Activated B cell treated with CpG ODN at 0.5 μM for 24 hours (primary cell): ENCODE data around the gene LECT2. TPM values are rescaled to one million over a fixed set of nuclear protein-coding genes. Genes with fewer than 3 reads are reported as not detected.

Experiments
- ATAC-seq: fragments of 200-7000 bp; cut with Tn5 transposase; one replicate; pipeline ENCODE4 v1.10.0; 2021; ENCODE audit warnings: low read depth, mild to moderate bottlenecking, moderate library complexity
- CTCF ChIA-PET: fragments of 350-600 bp; sonication (Branson Sonifier 250); formaldehyde crosslinking; loops from one replicate; lab custom pipeline; 2021; ENCODE audit warnings: antibody characterized with exemption; lab: Charles Lee
- POLR2A ChIA-PET: fragments of 350-600 bp; sonication (Branson Sonifier 250); formaldehyde crosslinking; loops from one replicate; lab custom pipeline; 2021; ENCODE audit warnings: antibody characterized with exemption; lab: Charles Lee
- DNase-seq: peaks from one replicate; pipeline ENCODE4 v3.0.0; 2022
- H3K27ac Mint-ChIP-seq: one replicate; pipeline ENCODE4 v1.8.0; 2020; ENCODE audit warnings: mixed read lengths
- H3K27me3 Mint-ChIP-seq: one replicate; pipeline ENCODE4 v1.8.0; 2021; ENCODE audit warnings: mixed read lengths
- H3K36me3 Mint-ChIP-seq: one replicate; pipeline ENCODE4 v1.8.0; 2021; ENCODE audit warnings: low read depth, mixed read lengths
- H3K4me1 Mint-ChIP-seq: one replicate; pipeline ENCODE4 v1.8.0; 2021; ENCODE audit warnings: mixed read lengths
- H3K4me3 Mint-ChIP-seq: one replicate; pipeline ENCODE4 v1.8.0; 2020; ENCODE audit warnings: mild to moderate bottlenecking, mixed read lengths
- H3K9me3 Mint-ChIP-seq: one replicate; pipeline ENCODE4 v1.8.0; 2020; ENCODE audit warnings: mixed read lengths
- intact Hi-C: fragments of 100-400 bp; cut with micrococcal nuclease; formaldehyde crosslinking; loops from one replicate; pipeline ENCODE4 v1.15.1; 2024
- total RNA-seq: library from RNA; stranded (reverse); gene quantifications from 2 replicates; pipeline ENCODE4 v1.2.3, GENCODE V29; 2022
- TF ChIP-seq, protein P1 (sequence below): fragments of 200-600 bp; IDR thresholded peaks from one replicate; pipeline ENCODE4 v1.8.0; 2022; ENCODE audit warnings: antibody characterized with exemption, mild to moderate bottlenecking

LECT2 gene
- total RNA-seq, 1 donor from 2014 or later, result not detected

GRCh38 chr5:135999406-136000139 lies 44.8 kb upstream of the LECT2 start:
- Mint-ChIP-seq H3K4me3 (no peak overlapping the region), H3K36me3 (no peaks in the 10 kb centered on the region), H3K27me3 (peaks cover 14% of the 10 kb centered on the region), H3K4me1 (no peaks in the 10 kb centered on the region), H3K9me3 (peaks cover 3% of the 10 kb centered on the region), H3K27ac (no peak overlapping the region)
- CTCF ChIA-PET, result no interaction called here
- POLR2A ChIA-PET, result no interaction called here
- intact Hi-C loops, result no loop called here
- TF ChIP-seq, protein P1, sequence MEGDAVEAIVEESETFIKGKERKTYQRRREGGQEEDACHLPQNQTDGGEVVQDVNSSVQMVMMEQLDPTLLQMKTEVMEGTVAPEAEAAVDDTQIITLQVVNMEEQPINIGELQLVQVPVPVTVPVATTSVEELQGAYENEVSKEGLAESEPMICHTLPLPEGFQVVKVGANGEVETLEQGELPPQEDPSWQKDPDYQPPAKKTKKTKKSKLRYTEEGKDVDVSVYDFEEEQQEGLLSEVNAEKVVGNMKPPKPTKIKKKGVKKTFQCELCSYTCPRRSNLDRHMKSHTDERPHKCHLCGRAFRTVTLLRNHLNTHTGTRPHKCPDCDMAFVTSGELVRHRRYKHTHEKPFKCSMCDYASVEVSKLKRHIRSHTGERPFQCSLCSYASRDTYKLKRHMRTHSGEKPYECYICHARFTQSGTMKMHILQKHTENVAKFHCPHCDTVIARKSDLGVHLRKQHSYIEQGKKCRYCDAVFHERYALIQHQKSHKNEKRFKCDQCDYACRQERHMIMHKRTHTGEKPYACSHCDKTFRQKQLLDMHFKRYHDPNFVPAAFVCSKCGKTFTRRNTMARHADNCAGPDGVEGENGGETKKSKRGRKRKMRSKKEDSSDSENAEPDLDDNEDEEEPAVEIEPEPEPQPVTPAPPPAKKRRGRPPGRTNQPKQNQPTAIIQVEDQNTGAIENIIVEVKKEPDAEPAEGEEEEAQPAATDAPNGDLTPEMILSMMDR, result no peak
- DNase-seq, result no peak
- ATAC-seq, result no peak

GRCh38 chr5:135998889-135999288 lies 44.1 kb upstream of the LECT2 start:
- TF ChIP-seq, protein P1, result no peak
- H3K9me3 Mint-ChIP-seq, result peaks cover 3% of the 10 kb centered on the region
- DNase-seq, result no peak
- ATAC-seq, result no peak
- ChIA-PET CTCF (no interaction called here), POLR2A (no interaction called here)
- H3K27ac Mint-ChIP-seq, result no peak overlapping the region
- intact Hi-C loops, result no loop called here
- no peak overlapping the region for H3K4me3 Mint-ChIP-seq
- peaks cover 18% of the 10 kb centered on the region for H3K27me3 Mint-ChIP-seq
- H3K4me1 Mint-ChIP-seq, result no peaks in the 10 kb centered on the region
- H3K36me3 Mint-ChIP-seq, result no peaks in the 10 kb centered on the region

DNA sequence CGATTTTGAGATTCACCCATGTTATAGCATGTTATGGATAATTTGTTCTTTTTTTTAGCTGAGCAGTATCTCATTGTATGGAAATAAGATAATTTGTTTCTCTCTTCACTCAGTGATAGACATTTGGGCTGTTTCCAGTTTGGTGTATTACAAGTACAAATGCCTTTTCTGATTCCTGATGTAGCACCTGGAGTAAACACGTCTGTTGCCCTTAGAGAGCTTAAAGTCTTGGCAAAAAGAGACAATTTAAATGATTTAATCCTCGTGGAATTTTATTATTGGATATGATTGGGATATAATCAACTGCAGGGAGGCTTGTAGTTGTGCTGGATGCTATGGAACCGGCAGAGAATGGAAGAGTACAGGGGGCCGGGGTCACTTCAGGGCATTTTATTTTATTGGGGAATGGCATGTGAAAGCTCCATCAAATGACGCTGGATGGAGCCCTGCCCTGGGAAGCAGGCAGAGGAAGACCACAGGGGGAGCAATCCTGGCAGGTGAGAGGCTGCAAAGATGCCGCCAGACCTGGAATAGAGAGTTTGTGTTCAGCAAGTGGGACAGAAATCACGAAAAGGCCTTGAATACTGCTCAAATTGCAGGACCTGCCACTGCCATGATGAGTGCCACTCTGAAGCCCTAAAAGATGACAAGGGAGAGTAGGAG lies 43.0 kb upstream of the LECT2 start:
- Mint-ChIP-seq H3K4me1 (no peaks in the 10 kb centered on the region), H3K27me3 (peaks cover 19% of the 10 kb centered on the region), H3K27ac (no peak overlapping the region), H3K4me3 (no peak overlapping the region), H3K9me3 (peaks cover 3% of the 10 kb centered on the region), H3K36me3 (no peaks in the 10 kb centered on the region)
- ChIA-PET POLR2A (no interaction called here), CTCF (no interaction called here)
- DNase-seq (no peak), ATAC-seq (no peak)
- intact Hi-C loops, result no loop called here
- TF ChIP-seq, protein P1, result no peak

- H3K27ac Mint-ChIP-seq, result no peak overlapping the region
- peaks cover 3% of the 10 kb centered on the region for H3K9me3 Mint-ChIP-seq
- H3K36me3 Mint-ChIP-seq, result no peaks in the 10 kb centered on the region
- intact Hi-C loops, result no loop called here
- ATAC-seq (no peak), DNase-seq (no peak)
- no peaks in the 10 kb centered on the region for H3K4me1 Mint-ChIP-seq
- ChIA-PET CTCF (no interaction called here), POLR2A (no interaction called here)
- TF ChIP-seq, protein P1, result no peak
- peaks cover 15% of the 10 kb centered on the region for H3K27me3 Mint-ChIP-seq
- no peak overlapping the region for H3K4me3 Mint-ChIP-seq
These were observed 41.8 kb upstream of the LECT2 start for GRCh38 chr5:135996611-135997010.

DNA sequence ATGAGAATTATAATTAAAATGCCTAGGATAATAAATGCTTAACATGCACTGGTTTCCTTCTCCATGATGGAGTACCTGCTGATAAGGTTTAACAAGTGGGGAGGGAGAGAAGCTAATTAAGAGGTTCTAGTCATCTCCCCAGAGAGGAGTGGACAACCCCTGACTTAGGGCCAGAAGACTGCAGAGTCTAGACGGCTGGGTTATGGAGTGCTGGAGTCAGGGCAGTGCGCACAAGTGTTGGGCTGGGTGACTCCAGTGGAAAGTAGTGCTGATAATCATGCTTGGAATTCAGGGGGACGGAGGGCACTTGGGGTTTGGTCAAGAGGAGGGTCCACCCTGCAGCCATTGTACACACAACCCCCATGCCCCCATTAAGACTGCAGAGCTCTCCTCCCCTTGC lies 41.2 kb upstream of the LECT2 start:
- peaks cover 3% of the 10 kb centered on the region for H3K9me3 Mint-ChIP-seq
- ATAC-seq (no peak), DNase-seq (no peak)
- H3K27ac Mint-ChIP-seq, result no peak overlapping the region
- no peaks in the 10 kb centered on the region for H3K4me1 Mint-ChIP-seq
- peaks cover 15% of the 10 kb centered on the region for H3K27me3 Mint-ChIP-seq
- intact Hi-C loops, result no loop called here
- no peak overlapping the region for H3K4me3 Mint-ChIP-seq
- CTCF ChIA-PET, result no interaction called here
- POLR2A ChIA-PET, result no interaction called here
- H3K36me3 Mint-ChIP-seq, result no peaks in the 10 kb centered on the region
- TF ChIP-seq, protein P1, result no peak
